Cerebellar nuclear complex (tissue), 1 donor: ENCODE data around the gene CPNE5.

Experiments
- DNase-seq, 2 experiments: peaks; one replicate each; lab custom pipeline; 2025; lab: John Stamatoyannopoulos, UW

CPNE5 gene

DNA sequence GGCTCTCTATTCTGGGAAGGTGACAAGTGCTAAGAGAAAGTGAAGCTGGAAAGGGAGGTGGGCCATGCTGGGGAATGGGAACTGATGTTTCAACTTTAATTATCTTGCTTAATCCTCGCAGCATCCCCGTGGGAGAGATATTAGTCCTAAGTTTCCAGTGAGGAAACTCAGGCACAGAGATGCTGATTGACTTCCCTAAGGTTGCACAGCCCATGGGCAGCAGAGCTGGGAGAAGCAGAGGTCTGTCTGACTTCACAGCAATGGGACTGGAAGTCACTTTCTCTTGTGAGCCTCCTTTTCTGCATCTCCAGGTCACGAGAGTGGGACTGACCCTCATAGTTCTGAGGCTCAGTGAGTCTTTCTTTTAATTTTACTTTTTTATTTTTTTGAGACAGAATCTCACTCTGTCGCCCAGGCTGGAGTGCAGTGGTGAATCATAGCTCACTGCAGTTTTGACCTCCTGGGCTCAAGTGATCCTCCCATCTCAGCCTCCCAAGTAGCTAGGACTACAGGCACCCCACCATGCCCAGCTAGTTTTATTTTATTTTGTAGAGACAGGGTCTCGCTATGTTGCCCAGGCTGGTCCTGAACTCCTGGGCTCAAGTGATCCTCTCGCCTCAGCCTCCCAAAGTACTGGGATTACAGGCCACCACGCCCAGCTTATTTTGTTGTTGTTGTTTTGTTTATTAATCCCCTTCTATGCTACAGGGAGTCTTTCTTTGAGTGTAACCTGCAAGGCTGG is 139.0 kb downstream of the CPNE5 start:
- no peak for DNase-seq

GRCh38 chr6:36699348-36699747 is 139.9 kb downstream of the CPNE5 start:
- DNase-seq = no peak

- no peak for DNase-seq
These were observed 140.4 kb downstream of the CPNE5 start for GRCh38 chr6:36698871-36699271.

DNA sequence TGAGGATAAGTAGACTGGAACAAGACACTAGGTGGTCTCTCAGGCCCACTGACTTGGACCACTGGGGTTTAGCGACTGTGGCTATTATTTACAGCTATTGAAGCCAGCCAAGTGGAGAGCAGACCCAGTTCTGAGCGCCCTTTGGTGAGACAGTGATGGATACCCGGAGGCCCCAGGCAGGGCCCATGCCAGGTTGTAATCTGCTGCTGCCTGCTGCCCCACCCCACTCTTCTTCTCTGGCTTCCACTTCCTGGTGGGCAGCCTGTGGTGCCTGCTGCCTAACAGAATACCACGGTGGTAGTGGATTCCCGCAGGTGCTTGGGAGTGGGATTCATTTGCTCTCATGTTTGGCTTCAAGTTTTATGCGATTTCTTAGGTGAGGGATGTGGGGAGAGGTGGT is 141.0 kb downstream of the CPNE5 start:
- no peak for DNase-seq

GRCh38 chr6:36697481-36697903 is 141.8 kb downstream of the CPNE5 start, which contains the start of gene RAB44:
TSS of gene RAB44 (plus strand) at chr6:36697826. CDS start at chr6:36704236, 6,410 bp downstream.
- no peak for DNase-seq

DNA sequence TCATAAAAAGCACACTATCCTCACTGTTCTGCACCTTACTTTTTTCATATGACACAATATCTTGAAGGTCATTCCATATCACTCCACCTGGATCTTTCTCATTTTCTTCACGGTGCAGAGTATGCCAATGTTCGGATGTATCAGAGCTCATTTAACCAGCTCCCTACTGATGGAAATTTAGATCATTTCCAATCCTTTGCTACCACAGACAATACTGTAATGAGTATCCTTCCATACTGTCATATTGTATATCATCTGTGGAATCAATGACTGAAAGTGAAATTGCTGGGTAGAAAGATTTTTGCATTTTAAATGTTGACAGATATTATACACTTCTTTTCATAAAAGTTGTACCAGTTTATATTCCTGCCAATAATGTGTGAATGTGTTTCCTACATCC is 143.8 kb downstream of the CPNE5 start:
- DNase-seq = no peak

DNA sequence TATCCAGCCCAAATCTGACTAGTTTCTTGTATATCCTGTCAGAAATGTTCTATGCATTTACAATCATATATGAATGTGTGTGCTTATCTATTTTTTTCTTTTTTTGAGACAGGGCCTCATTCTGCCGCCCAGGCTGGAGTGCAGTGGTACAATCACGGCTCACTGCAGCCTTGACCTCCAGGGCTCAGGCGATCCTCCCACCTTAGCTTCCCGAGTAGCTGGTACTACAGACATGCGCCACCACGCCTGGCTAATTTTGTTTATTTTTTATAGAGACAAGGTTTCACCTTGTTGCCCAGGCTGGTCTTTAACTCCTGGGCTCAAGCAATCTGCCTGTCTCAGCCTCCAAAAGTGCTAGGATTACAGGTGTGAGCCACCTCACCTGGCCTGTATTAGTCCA is 144.6 kb downstream of the CPNE5 start:
- no peak for DNase-seq

- peak in 1 of 2 experiments; percentile 68 for DNase-seq
These were observed 146.2 kb downstream of the CPNE5 start for GRCh38 chr6:36692861-36693702.

GRCh38 chr6:36692220-36692619 is 147.0 kb downstream of the CPNE5 start:
- DNase-seq = no peak

- DNase-seq = no peak
These were observed 147.6 kb downstream of the CPNE5 start for GRCh38 chr6:36691612-36692011.

GRCh38 chr6:36691011-36691410 is 148.2 kb downstream of the CPNE5 start:
- no peak for DNase-seq
